Mononuclear cell (primary cell): Measurements from ENCODE around the gene PCAT6. TPM values are rescaled to one million over a fixed set of nuclear protein-coding genes. Genes with fewer than 3 reads are reported as not detected.

ENCODE experiments used
- H3K27me3 ChIP-seq: 2 replicates; pipeline ENCODE4 v1.6.0; 2011; ENCODE audit warnings: low read length, control low read depth; ENCODE audit not compliant: insufficient read depth
- H3K4me1 ChIP-seq: 2 replicates; pipeline ENCODE4 v1.5.1; 2011; ENCODE audit warnings: mild to moderate bottlenecking, low read length, control low read depth; ENCODE audit not compliant: insufficient read depth
- H3K4me3 ChIP-seq: 2 replicates; pipeline ENCODE4 v1.5.1; 2011; ENCODE audit warnings: mild to moderate bottlenecking, low read length, moderate library complexity
- H3K9me3 ChIP-seq: 2 replicates; pipeline ENCODE4 v1.5.1; 2011; ENCODE audit warnings: low read depth, mild to moderate bottlenecking, control low read depth, low read length
- total RNA-seq: library from RNA; depleted of rRNA; stranded (reverse); fragments of >200 nt; gene quantifications from one replicate; pipeline ENCODE4 v1.2.3, GENCODE V29; 2012

PCAT6 gene
- total RNA-seq, 1 donor, result not detected

- Histone ChIP-seq H3K9me3 (no peaks in the 10 kb centered on the region), H3K4me3 (no peak overlapping the region), H3K4me1 (peaks cover 16% of the 10 kb centered on the region), H3K27me3 (no peaks in the 10 kb centered on the region)
These were observed 41.6 kb downstream of the PCAT6 start for GRCh38 chr1:202852163-202852904.

- Histone ChIP-seq H3K27me3 (no peaks in the 10 kb centered on the region), H3K9me3 (no peaks in the 10 kb centered on the region), H3K4me1 (peaks cover 33% of the 10 kb centered on the region), H3K4me3 (no peak overlapping the region)
These were observed 44.0 kb downstream of the PCAT6 start for GRCh38 chr1:202854787-202855186.

DNA sequence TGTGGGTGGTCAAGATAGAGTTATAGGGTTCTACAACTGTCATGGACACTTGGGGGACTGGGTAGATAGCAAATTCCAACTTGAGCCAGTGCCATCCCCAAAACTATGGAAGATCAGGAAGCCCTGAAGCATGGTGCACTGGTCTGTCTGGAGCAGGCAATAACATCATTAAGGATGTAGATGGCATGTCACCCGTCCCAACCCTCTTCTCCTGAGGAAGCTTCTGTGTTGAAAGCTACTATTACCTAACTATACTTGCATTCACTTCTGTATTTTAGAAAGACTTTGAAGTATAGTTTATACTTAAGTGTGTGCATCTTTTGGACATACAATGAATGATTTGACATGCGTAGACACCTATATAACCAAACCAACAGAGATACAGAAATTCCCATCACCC lies 45.3 kb downstream of the PCAT6 start:
- Histone ChIP-seq H3K4me3 (no peak overlapping the region), H3K4me1 (peaks cover 39% of the 10 kb centered on the region), H3K9me3 (no peaks in the 10 kb centered on the region), H3K27me3 (no peaks in the 10 kb centered on the region)

- no peaks in the 10 kb centered on the region for H3K27me3 ChIP-seq
- H3K9me3 ChIP-seq, result no peaks in the 10 kb centered on the region
- H3K4me1 ChIP-seq, result peaks cover 48% of the 10 kb centered on the region
These were observed 46.4 kb downstream of the PCAT6 start for GRCh38 chr1:202857136-202857610.

GRCh38 chr1:202858331-202858730 lies 47.6 kb downstream of the PCAT6 start:
- H3K27me3 ChIP-seq, result no peaks in the 10 kb centered on the region
- H3K9me3 ChIP-seq, result no peaks in the 10 kb centered on the region
- H3K4me3 ChIP-seq, result no peak overlapping the region
- peaks cover 49% of the 10 kb centered on the region for H3K4me1 ChIP-seq

More at GRCh38 chr1:202857136-202857610, 46.4 kb downstream of the PCAT6 start:
- H3K4me3 ChIP-seq, result no peak overlapping the region

DNA sequence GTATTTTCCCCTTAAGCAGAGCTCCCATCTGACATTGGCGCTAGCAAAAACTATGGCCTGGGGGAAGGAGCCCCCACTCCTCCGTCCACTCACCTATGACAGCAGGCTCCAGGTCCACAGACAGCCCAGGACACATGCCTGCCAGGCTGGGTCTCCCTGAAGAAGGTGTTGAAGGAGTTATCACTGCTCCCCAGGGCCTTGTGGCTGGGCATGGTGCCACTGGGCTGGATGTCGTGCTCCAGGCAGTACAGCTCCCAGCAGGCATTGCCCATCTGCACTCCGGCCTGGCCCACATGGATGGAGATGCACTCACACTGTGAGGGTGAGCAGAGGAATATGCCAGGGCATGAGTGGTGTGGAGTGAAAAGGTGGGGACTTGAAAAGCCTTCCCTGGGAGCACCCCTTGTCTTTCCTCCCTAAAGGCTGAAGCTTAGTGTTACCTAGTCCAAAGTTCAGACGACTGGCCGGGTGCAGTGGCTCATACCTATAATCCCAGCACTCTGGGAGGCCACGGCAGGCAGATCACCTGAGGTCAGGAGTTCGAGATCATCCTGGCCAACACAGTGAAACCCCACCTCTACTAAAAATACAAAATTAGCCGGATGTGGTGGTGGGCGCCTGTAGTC lies 48.1 kb downstream of the PCAT6 start:
- Histone ChIP-seq H3K4me1 (peaks cover 49% of the 10 kb centered on the region), H3K27me3 (no peaks in the 10 kb centered on the region), H3K4me3 (no peak overlapping the region), H3K9me3 (no peaks in the 10 kb centered on the region)

GRCh38 chr1:202860744-202861419 lies 50.1 kb downstream of the PCAT6 start:
- H3K9me3 ChIP-seq, result no peaks in the 10 kb centered on the region
- H3K4me3 ChIP-seq, result peak overlapping the region; percentile 42
- peaks cover 47% of the 10 kb centered on the region for H3K4me1 ChIP-seq
- no peaks in the 10 kb centered on the region for H3K27me3 ChIP-seq

Other genes with a start within 250 kb of the PCAT6 start
- gene SYT2, start 100.5 kb upstream of the PCAT6 start, total RNA-seq, result under 0.01 TPM
- gene KDM5B, start 2.5 kb upstream of the PCAT6 start, total RNA-seq, result 84.7 TPM
- 5.1 TPM for gene RABIF, start 78.2 kb downstream of the PCAT6 start, total RNA-seq
- 19.3 TPM for gene KLHL12, start 116.3 kb downstream of the PCAT6 start, total RNA-seq
- 139 TPM for gene ADIPOR1, start 147.4 kb downstream of the PCAT6 start, total RNA-seq
- gene CYB5R1, start 156.3 kb downstream of the PCAT6 start, total RNA-seq, result 34.1 TPM
- 207 TPM for gene TMEM183A, start 196.4 kb downstream of the PCAT6 start, total RNA-seq
- 0.73 TPM for gene PPFIA4, start 215.5 kb downstream of the PCAT6 start, total RNA-seq